GM18868 (cell line): ENCODE data around the gene SLITRK1.

Experiments
- ATAC-seq: cut with Tn5 transposase; IDR thresholded peaks from one replicate; pipeline ENCODE4 v1.9.1; 2021; ENCODE audit warnings: mild to moderate bottlenecking, moderate library complexity; ENCODE audit not compliant: unreplicated experiment

The SLITRK1 gene

DNA sequence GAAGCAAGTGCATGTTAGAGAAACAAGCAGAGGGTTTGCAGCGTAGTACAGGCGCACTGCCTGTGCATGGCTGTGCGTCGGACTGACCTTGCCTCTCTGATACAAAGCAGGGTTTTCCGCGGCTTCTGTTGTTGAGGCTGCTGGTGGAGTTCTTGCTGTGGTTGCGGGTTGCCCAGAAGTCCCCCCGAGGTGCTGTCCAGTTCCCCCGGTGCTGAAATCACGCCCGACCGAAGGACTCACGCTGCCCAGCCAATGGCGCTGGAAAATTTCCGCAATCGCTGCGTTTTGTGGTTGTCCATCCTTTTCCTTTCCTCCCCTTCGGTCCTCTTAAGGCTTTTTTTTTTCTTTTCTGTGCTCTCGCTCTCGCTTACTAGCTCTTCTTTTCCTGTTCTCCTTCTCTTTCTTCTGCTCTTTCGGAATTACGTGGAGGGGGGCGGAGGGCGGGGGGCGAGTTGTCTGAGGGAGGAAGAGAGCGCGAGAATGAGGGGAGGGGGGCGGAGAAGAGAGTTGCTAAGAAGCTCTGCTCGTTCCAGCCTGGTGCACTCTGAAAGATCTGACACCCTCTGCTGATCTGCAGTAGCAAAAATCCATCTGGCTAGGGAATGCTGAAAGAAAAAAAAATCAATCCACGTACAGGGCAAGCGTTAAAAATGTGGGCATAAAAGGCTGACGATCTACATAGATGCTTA, at the start of gene SLITRK1:
SLITRK1 (minus strand) TSS at position 558 of the 689 bp plus-strand sequence. CDS start 967 bp downstream, outside the sequence.
- ATAC-seq: no peak

DNA sequence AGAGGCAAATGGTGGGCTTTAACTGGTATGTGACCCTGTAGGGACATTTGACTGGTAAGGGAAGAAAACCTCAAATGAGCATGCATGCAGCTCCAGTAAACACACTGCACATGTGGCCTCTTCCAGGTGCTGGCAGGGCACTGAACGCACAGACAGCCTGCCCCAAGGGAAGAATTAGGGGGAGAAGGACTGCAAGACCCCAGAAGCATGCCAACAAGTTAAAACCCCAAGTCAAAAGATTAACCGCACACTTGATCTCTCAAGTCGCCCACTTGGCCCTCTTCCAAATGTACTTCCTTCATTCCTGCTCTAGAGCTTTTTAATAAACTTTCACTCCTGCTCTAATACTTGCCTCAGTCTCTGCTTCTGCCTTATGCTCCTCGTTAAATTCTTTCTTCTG, 46.9 kb upstream of the SLITRK1 start:
- ATAC-seq: no peak

- no peak for ATAC-seq
Measured at GRCh38 chr13:83919775-83920174, 37.5 kb upstream of the SLITRK1 start.

- no peak for ATAC-seq
Measured at GRCh38 chr13:83914368-83914767, 32.1 kb upstream of the SLITRK1 start.

GRCh38 chr13:83907196-83907989, 25.1 kb upstream of the SLITRK1 start:
- ATAC-seq: no peak

DNA sequence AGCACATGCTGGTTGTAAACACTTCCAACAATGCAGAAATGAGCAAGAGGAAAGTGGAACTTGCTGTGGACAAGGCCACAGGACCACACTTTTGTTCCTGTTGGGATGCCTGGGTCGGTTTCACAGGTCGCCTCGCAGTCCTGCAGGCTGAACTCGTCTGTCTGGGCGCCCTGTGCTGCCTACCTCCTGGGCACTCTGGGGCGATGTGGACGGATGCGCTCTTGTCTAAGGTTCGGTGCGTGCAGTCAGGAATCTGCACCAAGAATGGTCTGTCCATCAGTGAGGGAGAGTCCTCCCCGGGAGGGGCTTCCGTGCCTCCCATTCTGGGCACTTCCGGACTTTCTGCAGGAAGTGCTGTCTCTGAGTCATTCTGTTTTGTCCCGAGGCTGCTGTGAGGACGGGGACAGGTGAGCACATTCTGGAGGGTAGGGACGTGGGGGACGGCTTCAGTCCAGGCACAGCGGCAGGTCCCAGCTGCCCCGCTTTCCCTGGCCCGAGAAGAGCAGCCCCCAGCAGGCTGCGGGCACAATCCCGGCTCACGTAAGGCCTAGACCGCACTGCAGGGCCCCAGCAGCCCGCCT, 24.1 kb upstream of the SLITRK1 start:
- no peak for ATAC-seq

DNA sequence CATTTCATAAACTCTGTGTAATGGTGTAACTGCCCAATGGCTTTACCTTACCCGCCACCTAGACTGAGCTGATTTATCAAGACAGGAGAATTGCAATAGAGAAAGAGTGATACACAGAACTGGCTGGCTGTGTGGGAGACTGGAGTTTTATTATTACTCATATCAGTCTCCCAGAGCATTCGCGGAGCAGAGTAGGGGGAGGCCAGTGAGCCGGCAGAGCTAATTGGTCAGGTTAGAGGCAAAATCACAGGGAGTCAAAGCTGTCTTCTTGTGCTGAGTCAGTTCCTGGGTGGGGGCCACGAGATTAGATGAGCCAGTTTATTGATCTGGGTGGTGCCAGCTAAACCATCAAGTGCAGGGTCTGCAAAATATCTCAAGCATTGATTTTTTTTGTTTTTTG, 23.4 kb upstream of the SLITRK1 start:
- no peak for ATAC-seq

GRCh38 chr13:83895994-83896580, 13.8 kb upstream of the SLITRK1 start:
- ATAC-seq: no peak

- no peak for ATAC-seq
Measured at GRCh38 chr13:83890358-83890757, 8.1 kb upstream of the SLITRK1 start.

GRCh38 chr13:83884141-83884540, 1.9 kb upstream of the SLITRK1 start:
- ATAC-seq: no peak

GRCh38 chr13:83883061-83883523, 818 bp upstream of the SLITRK1 start:
- no peak for ATAC-seq

DNA sequence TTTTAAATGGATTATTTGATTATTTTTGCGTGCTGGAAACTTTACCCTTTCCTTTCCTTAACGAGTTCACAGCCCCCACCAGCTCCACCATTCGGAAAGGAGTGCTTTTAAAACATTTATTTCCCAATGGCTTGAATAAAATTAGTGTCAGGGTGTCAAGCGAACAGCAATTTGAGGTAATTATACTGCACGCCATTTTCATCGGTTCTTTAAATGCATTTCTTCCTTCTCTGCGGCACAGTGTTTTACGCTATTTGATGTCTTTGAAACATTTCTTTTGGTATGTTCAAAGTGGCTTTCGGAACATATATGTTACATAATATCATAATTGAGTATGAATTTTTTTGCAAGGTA, 309 bp upstream of the SLITRK1 start:
- no peak for ATAC-seq

GRCh38 chr13:83881140-83881684, 1.1 kb downstream of the SLITRK1 start:
- ATAC-seq: no peak

GRCh38 chr13:83880275-83881139, 1.8 kb downstream of the SLITRK1 start:
- no peak for ATAC-seq

DNA sequence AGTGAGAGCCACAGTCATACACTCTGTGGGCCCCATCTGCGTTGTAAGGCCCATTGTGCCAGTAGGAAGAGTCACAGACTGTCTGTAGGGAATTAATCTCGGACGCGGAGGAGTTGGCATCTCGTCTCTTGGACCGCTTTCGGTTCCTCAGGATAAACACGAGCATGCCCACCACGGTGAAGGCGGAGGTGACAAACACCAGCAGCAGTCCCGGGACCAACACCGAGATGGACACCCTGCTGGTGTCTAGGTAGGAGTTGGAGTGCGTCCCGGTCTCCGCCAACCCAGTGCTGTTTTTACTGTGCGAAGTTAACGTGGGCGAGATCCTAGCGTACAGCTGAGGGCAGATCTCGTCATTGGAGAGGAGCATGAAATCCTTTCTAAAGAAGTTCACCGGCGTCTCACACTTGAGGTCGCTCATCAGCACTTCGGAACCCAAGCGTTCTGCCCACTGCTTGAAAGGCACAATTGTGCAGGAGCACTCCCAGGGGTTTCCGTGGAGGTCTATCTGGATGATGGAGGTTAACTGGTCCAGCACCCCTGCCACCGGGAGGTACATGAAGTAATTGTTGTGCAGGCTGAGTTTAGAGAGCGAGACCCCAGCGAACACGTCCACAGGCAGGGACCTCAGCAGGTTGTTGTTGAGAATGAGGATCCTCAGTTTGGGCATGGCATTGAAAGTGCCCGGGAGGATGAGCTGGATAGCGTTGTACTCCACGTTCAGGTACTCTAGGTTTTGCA, 2.7 kb downstream of the SLITRK1 start:
- no peak for ATAC-seq

GRCh38 chr13:83878691-83879430, 3.4 kb downstream of the SLITRK1 start:
- ATAC-seq: no peak

DNA sequence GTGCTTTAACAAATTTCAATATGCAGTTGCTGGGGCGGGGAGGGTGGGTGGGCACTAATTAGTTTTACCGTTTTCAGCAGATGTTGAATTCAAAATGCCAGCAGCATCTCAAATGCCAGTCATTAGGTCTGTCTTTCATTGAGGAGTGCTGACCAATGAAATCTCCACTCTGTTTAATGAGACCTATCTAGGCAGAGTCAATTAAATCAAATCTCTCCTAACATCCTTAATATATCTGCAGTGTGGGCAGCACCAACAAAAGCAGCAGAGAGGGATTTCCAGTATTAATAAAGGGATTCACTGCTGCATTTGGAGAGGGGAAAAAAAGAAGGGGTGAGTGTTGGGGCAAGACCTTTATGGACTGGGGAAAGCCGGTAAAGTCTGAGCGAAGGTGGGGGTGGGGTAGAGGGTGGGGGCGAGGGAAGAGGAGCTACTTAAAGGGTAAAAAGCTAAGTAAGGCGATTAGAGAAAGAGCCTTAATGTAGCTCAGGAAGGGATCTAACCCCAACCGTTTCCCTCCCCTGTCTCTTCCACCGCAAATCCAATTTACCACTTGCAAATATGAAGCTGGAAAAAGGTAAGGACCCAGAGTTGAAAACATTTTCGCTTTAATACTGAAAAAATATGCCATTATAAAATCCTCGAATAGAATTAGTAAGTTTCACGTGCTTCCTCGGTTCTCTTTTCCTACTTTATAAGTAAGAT, 4.5 kb downstream of the SLITRK1 start:
- ATAC-seq: no peak

DNA sequence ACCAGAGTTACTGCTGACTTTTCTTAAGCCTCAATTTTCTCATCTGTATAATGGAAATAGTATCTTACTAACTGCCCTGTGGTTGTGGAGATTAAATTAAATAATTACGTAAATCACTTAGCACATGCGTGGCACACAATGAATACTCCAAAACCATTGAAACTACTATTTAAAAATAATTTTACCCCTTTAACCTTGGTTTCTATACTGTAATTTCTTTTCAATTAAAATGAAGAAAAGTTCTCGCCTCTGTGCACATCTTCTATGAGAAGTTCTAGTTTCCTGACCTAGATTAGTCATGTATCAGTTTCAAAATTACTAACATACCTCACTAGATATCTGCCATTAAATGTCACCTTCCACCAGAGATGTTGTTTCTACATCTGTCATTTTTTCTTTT, 5.7 kb downstream of the SLITRK1 start:
- ATAC-seq: peak; percentile 93
